HEK293 (cell line): ENCODE data around the gene PRCD.

ENCODE experiments used
- ZBTB21 ChIP-seq: fragments of 450-650 bp; formaldehyde crosslinking; IDR thresholded peaks from 2 replicates; pipeline ENCODE4 v1.5.1; 2017; ENCODE audit warnings: missing biosample characterization, missing genetic modification characterization
- ZNF664 ChIP-seq: fragments of 450-650 bp; formaldehyde crosslinking; IDR thresholded peaks from 2 replicates; pipeline ENCODE4 v1.5.1; 2016; ENCODE audit warnings: missing biosample characterization, missing genetic modification characterization
- ZNF677 ChIP-seq: fragments of 450-650 bp; IDR thresholded peaks from 2 replicates; pipeline ENCODE4 v1.5.0; 2018; ENCODE audit warnings: missing biosample characterization, mild to moderate bottlenecking, missing genetic modification characterization, moderate library complexity
- TF ChIP-seq, protein P1 (sequence below): fragments of 450-650 bp; formaldehyde crosslinking; IDR thresholded peaks from 2 replicates; pipeline ENCODE4 v1.5.1; 2016; ENCODE audit warnings: missing biosample characterization, missing genetic modification characterization

DNA sequence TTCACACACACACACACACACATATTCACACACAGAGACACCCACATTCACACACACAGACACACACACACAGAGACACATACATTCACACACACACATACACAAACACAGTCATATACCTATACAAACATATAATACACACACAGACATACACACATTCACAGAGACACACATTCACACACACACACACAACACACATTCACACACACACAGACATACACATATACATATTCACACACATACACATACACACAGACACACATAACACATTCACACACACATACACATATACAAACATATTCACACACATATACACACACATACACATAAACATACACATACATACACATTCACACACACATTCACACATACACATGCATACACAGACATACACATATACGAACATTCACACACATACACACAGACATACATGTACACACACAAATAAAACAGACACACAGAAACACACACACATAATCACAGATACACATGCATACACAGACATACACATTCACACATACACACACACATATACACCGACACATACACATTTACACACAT, 7.9 kb downstream of the PRCD start:
- no peak for TF ChIP-seq ZNF677 (tag by site-specific recombination)
- no peak for TF ChIP-seq ZBTB21 (tag by site-specific recombination)
- TF ChIP-seq, protein P1, sequence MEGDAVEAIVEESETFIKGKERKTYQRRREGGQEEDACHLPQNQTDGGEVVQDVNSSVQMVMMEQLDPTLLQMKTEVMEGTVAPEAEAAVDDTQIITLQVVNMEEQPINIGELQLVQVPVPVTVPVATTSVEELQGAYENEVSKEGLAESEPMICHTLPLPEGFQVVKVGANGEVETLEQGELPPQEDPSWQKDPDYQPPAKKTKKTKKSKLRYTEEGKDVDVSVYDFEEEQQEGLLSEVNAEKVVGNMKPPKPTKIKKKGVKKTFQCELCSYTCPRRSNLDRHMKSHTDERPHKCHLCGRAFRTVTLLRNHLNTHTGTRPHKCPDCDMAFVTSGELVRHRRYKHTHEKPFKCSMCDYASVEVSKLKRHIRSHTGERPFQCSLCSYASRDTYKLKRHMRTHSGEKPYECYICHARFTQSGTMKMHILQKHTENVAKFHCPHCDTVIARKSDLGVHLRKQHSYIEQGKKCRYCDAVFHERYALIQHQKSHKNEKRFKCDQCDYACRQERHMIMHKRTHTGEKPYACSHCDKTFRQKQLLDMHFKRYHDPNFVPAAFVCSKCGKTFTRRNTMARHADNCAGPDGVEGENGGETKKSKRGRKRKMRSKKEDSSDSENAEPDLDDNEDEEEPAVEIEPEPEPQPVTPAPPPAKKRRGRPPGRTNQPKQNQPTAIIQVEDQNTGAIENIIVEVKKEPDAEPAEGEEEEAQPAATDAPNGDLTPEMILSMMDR (tag by site-specific recombination), result peak; percentile 8; the same call in 1 of the 2 replicates
- TF ChIP-seq ZNF664 (tag by site-specific recombination), result no peak
